ENCODE data around the gene HLCS. TPM values are rescaled to one million over a fixed set of nuclear protein-coding genes. Genes with fewer than 3 reads are reported as not detected.

The HLCS gene
- polyA plus RNA-seq, 1 of the 3 experiments (the other 2 are of a cell fraction) = 13.0 TPM

DNA sequence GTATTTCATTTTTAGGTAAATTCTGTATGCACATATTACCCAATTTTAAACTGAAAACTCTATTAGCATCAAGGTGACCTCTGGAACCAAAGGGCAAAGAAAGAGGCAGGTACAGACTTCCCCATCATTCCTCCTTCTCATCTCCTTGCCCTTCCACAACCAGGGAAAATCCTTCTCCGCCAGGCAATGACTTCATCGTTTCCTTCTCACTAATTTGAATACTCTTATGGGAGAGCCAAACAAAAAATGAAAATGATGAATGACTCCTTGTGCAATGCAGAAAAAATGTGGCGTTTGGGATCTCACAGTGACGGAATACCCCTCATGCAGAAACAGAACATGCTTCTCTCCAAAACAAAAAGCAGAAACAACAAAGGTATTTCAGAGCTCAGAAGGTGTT lies 83.7 kb downstream of the HLCS start:
- DNase-seq = no peak
- H3K4me2 ChIP-seq = no peak overlapping the region
- ChIA-PET POLR2A (no interaction called here), CTCF (no interaction called here)
- H3K4me3 ChIP-seq (ENCODE audit: low read depth in 2 of 2, low read length in 1 of 2) = no peak overlapping the region
- H3K9me3 ChIP-seq = peaks cover 5% of the 10 kb centered on the region; the same call in 1 of the 2 replicates
- no peaks in the 10 kb centered on the region for H3K27me3 ChIP-seq (ENCODE audit: insufficient read depth)
- no peaks in the 10 kb centered on the region for H3F3A ChIP-seq (replicated peaks; ENCODE audit: insufficient read depth)
- no peak overlapping the region for H3K9ac ChIP-seq
- 94% methylated on average over 4 of the region's 4 CpGs for WGBS (ENCODE audit: low lambda C conversion rate)
- TF ChIP-seq TAF1 (IDR thresholded peaks at IDR 0.05; ENCODE audit: borderline replicate concordance, low read depth, low read length) (no peak), SMC3 (IDR thresholded peaks at IDR 0.05; ENCODE audit: low read depth, low read length) (no peak), USF1 (IDR thresholded peaks at IDR 0.05; ENCODE audit: borderline replicate concordance, low read depth) (no peak)
- H2AFZ ChIP-seq (ENCODE audit: low read depth) = no peak overlapping the region
- peaks cover 0 to 9% of the 10 kb centered on the region in 2 experiments for H3K36me3 ChIP-seq (replicated peaks in 1 of 2; ENCODE audit: control insufficient read depth in 1 of 2, insufficient read depth in 2 of 2, low read length in 1 of 2)
- no peak overlapping the region for H3K27ac ChIP-seq (ENCODE audit: low read depth in 2 of 2, low read length in 1 of 2)
- peaks cover under 1 to 3% of the 10 kb centered on the region in 2 experiments; a peak in 2 of 4 replicates for H3K4me1 ChIP-seq (ENCODE audit: control insufficient read depth in 1 of 2, insufficient read depth in 2 of 2, low read depth in 1 of 2, low read length in 1 of 2)
- no peaks in the 10 kb centered on the region for H3K79me2 ChIP-seq (ENCODE audit: insufficient read depth)
- H3K9me2 ChIP-seq = no peaks in the 10 kb centered on the region
- H4K20me1 ChIP-seq (ENCODE audit: insufficient read depth) = no peaks in the 10 kb centered on the region

GRCh38 chr21:36881228-36881627 lies 85.2 kb downstream of the HLCS start:
- ChIA-PET CTCF (interaction anchor here (1.1 kb wide), 1 partner anchor 27 kb away, joined by 3 read pairs; no protein-coding TSS in a partner anchor), POLR2A (no interaction called here)
- Histone ChIP-seq H3K9ac (no peak overlapping the region), H3K79me2 (ENCODE audit: insufficient read depth) (no peaks in the 10 kb centered on the region), H4K20me1 (ENCODE audit: insufficient read depth) (no peaks in the 10 kb centered on the region), H2AFZ (ENCODE audit: low read depth) (no peak overlapping the region), H3K9me3 (peaks cover 18% of the 10 kb centered on the region), H3K27ac (ENCODE audit: low read depth in 2 of 2, low read length in 1 of 2) (no peak overlapping the region), H3F3A (replicated peaks; ENCODE audit: insufficient read depth) (no peaks in the 10 kb centered on the region), H3K9me2 (no peaks in the 10 kb centered on the region), H3K4me3 (ENCODE audit: low read depth in 2 of 2, low read length in 1 of 2) (no peak overlapping the region), H3K27me3 (ENCODE audit: insufficient read depth) (no peaks in the 10 kb centered on the region), H3K36me3 (replicated peaks in 1 of 2; ENCODE audit: control insufficient read depth in 1 of 2, insufficient read depth in 2 of 2, low read length in 1 of 2) (peaks cover 0 to 20% of the 10 kb centered on the region in 2 experiments), H3K4me1 (ENCODE audit: control insufficient read depth in 1 of 2, insufficient read depth in 2 of 2, low read depth in 1 of 2, low read length in 1 of 2) (no peaks in the 10 kb centered on the region), H3K4me2 (no peak overlapping the region)
- WGBS (ENCODE audit: low lambda C conversion rate) = 84% methylated on average over 12 of the region's 12 CpGs
- DNase-seq = no peak
- TF ChIP-seq YY1 (IDR thresholded peaks at IDR 0.05; ENCODE audit: low read depth) = no peak
- no peak for TF ChIP-seq RFX5 (IDR thresholded peaks at IDR 0.05; ENCODE audit: low read length)
- TF ChIP-seq EZH2phosphoT487 (IDR thresholded peaks at IDR 0.05; ENCODE audit: borderline replicate concordance, low read depth) = no peak
- no peak for TF ChIP-seq SMC3 (IDR thresholded peaks at IDR 0.05; ENCODE audit: low read depth, low read length)
- no peak for TF ChIP-seq TEAD4 (IDR thresholded peaks at IDR 0.05; ENCODE audit: borderline replicate concordance, insufficient read depth)
- TF ChIP-seq, protein P1, sequence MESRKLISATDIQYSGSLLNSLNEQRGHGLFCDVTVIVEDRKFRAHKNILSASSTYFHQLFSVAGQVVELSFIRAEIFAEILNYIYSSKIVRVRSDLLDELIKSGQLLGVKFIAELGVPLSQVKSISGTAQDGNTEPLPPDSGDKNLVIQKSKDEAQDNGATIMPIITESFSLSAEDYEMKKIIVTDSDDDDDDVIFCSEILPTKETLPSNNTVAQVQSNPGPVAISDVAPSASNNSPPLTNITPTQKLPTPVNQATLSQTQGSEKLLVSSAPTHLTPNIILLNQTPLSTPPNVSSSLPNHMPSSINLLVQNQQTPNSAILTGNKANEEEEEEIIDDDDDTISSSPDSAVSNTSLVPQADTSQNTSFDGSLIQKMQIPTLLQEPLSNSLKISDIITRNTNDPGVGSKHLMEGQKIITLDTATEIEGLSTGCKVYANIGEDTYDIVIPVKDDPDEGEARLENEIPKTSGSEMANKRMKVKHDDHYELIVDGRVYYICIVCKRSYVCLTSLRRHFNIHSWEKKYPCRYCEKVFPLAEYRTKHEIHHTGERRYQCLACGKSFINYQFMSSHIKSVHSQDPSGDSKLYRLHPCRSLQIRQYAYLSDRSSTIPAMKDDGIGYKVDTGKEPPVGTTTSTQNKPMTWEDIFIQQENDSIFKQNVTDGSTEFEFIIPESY (IDR thresholded peaks at IDR 0.05; ENCODE audit: borderline replicate concordance, low read depth) = no peak
- no peak for TF ChIP-seq USF1 (IDR thresholded peaks at IDR 0.05; ENCODE audit: borderline replicate concordance, low read depth)
- no peak for TF ChIP-seq MXI1 (IDR thresholded peaks at IDR 0.05; ENCODE audit: low read depth, low read length)
- no peak for TF ChIP-seq USF2 (IDR thresholded peaks at IDR 0.05; ENCODE audit: borderline replicate concordance, low read depth, low read length)
- no peak for TF ChIP-seq EP300 (IDR thresholded peaks at IDR 0.05; ENCODE audit: borderline replicate concordance in 1 of 2, low read depth in 1 of 2, low read length in 1 of 2)
- TF ChIP-seq, protein P2, sequence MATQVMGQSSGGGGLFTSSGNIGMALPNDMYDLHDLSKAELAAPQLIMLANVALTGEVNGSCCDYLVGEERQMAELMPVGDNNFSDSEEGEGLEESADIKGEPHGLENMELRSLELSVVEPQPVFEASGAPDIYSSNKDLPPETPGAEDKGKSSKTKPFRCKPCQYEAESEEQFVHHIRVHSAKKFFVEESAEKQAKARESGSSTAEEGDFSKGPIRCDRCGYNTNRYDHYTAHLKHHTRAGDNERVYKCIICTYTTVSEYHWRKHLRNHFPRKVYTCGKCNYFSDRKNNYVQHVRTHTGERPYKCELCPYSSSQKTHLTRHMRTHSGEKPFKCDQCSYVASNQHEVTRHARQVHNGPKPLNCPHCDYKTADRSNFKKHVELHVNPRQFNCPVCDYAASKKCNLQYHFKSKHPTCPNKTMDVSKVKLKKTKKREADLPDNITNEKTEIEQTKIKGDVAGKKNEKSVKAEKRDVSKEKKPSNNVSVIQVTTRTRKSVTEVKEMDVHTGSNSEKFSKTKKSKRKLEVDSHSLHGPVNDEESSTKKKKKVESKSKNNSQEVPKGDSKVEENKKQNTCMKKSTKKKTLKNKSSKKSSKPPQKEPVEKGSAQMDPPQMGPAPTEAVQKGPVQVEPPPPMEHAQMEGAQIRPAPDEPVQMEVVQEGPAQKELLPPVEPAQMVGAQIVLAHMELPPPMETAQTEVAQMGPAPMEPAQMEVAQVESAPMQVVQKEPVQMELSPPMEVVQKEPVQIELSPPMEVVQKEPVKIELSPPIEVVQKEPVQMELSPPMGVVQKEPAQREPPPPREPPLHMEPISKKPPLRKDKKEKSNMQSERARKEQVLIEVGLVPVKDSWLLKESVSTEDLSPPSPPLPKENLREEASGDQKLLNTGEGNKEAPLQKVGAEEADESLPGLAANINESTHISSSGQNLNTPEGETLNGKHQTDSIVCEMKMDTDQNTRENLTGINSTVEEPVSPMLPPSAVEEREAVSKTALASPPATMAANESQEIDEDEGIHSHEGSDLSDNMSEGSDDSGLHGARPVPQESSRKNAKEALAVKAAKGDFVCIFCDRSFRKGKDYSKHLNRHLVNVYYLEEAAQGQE (IDR thresholded peaks at IDR 0.05; ENCODE audit: low read depth, low read length) = no peak
- TF ChIP-seq, protein P3, sequence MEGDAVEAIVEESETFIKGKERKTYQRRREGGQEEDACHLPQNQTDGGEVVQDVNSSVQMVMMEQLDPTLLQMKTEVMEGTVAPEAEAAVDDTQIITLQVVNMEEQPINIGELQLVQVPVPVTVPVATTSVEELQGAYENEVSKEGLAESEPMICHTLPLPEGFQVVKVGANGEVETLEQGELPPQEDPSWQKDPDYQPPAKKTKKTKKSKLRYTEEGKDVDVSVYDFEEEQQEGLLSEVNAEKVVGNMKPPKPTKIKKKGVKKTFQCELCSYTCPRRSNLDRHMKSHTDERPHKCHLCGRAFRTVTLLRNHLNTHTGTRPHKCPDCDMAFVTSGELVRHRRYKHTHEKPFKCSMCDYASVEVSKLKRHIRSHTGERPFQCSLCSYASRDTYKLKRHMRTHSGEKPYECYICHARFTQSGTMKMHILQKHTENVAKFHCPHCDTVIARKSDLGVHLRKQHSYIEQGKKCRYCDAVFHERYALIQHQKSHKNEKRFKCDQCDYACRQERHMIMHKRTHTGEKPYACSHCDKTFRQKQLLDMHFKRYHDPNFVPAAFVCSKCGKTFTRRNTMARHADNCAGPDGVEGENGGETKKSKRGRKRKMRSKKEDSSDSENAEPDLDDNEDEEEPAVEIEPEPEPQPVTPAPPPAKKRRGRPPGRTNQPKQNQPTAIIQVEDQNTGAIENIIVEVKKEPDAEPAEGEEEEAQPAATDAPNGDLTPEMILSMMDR (IDR thresholded peaks at IDR 0.05) = no peak
- no peak for TF ChIP-seq TCF12 (IDR thresholded peaks at IDR 0.05)
- no peak for TF ChIP-seq GABPA (IDR thresholded peaks at IDR 0.05; ENCODE audit: low read depth)
- no peak for TF ChIP-seq MEF2A (IDR thresholded peaks at IDR 0.05; ENCODE audit: borderline replicate concordance, low read depth)
